ENCODE results near the gene ENTPD3.

DNA sequence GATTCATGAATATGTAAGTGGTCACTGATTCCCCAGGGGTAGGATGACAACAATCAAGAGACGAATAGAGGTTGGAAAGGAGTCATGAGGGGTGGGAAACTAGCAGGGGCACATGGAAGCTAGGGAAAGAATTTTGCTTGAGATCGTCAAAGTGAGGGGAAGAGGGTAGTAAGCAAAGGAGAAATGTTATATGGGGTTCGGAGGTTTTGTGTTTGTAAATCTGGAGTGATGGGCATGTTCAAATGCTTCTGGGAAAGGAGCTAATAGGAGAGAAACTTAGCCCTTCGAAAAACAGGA, 78.1 kb downstream of the ENTPD3 start:
- no peak for TF ChIP-seq POLR2A (IDR thresholded peaks at IDR 0.05; ENCODE audit: low read length)
- no peak for TF ChIP-seq GATA1 (IDR thresholded peaks at IDR 0.05; ENCODE audit: low read depth, low read length)
